ENCODE measurements around the gene ADAMTS16. TPM values are rescaled to one million over a fixed set of nuclear protein-coding genes. Genes with fewer than 3 reads are reported as not detected.

ADAMTS16 gene
- total RNA-seq, 1 experiment from 2014 or later = 30.1 TPM

DNA sequence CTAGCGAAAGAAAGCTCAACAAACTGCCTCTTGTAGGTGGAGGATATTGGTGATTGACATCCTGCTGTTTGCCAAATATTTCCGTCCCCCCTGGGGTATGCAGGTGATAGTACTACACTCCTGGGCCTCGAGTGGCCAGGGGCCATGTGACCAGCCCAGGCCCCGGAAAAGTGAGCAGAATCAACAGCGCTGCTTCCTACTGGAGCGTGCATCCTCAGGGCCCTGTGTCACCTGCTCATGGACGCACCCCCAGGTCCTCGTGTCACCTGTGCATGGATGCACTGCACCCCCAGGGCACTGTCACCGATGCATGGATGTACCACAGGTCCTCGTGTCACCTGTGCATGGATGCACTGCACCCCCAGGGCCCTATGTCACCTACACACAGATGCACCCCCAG is 43.8 kb downstream of the ADAMTS16 start:
- peaks cover 86% of the 10 kb centered on the region for H3K4me1 Mint-ChIP-seq
- no peaks in the 10 kb centered on the region for H3K27me3 Mint-ChIP-seq (ENCODE audit: low read depth)
- CTCF ChIA-PET = no interaction called here
- H3K9me3 Mint-ChIP-seq = no peaks in the 10 kb centered on the region
- DNase-seq (ENCODE audit: low spot score) (no peak), ATAC-seq (0 out of 2 replicates have a peak, but pooled peaks have one; percentile 1)
- peak overlapping the region; percentile 52; the same call in 1 of the 2 replicates for H3K4me3 Mint-ChIP-seq
- POLR2A ChIA-PET = no interaction called here
- TF ChIP-seq, protein P1, sequence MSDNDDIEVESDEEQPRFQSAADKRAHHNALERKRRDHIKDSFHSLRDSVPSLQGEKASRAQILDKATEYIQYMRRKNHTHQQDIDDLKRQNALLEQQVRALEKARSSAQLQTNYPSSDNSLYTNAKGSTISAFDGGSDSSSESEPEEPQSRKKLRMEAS (CRISPR knock-in tag; IDR thresholded peaks at IDR 0.05) = peak; percentile 88
- TF ChIP-seq ZNF416 (CRISPR knock-in tag; IDR thresholded peaks at IDR 0.05) (no peak), ZNF671 (CRISPR knock-in tag; IDR thresholded peaks at IDR 0.05) (no peak), ZBTB21 (CRISPR knock-in tag; IDR thresholded peaks at IDR 0.05; ENCODE audit: borderline replicate concordance) (no peak), ZNF425 (CRISPR knock-in tag; conservative IDR thresholded peaks at IDR 0.05) (peak; percentile 46; the same call in 1 of the 2 replicates), USF1 (CRISPR knock-in tag; IDR thresholded peaks at IDR 0.05) (peak; percentile 76), TEAD1 (CRISPR knock-in tag; IDR thresholded peaks at IDR 0.05) (0 out of 2 replicates have a peak, but pooled peaks have one; percentile 38), ETV6 (CRISPR knock-in tag; IDR thresholded peaks at IDR 0.05) (peak; percentile 66; the same call in 1 of the 2 replicates), TCF7 (CRISPR knock-in tag; IDR thresholded peaks at IDR 0.05; ENCODE audit: low read depth) (no peak), ZNF138 (CRISPR knock-in tag; conservative IDR thresholded peaks at IDR 0.05) (peak; percentile 23; the same call in 1 of the 2 replicates)
- TF ChIP-seq, protein P2, sequence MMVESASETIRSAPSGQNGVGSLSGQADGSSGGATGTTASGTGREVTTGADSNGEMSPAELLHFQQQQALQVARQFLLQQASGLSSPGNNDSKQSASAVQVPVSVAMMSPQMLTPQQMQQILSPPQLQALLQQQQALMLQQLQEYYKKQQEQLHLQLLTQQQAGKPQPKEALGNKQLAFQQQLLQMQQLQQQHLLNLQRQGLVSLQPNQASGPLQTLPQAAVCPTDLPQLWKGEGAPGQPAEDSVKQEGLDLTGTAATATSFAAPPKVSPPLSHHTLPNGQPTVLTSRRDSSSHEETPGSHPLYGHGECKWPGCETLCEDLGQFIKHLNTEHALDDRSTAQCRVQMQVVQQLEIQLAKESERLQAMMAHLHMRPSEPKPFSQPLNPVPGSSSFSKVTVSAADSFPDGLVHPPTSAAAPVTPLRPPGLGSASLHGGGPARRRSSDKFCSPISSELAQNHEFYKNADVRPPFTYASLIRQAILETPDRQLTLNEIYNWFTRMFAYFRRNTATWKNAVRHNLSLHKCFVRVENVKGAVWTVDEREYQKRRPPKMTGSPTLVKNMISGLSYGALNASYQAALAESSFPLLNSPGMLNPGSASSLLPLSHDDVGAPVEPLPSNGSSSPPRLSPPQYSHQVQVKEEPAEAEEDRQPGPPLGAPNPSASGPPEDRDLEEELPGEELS (CRISPR knock-in tag; IDR thresholded peaks at IDR 0.05) = peak; percentile 78; the same call in 1 of the 2 replicates
- TF ChIP-seq, protein P3, sequence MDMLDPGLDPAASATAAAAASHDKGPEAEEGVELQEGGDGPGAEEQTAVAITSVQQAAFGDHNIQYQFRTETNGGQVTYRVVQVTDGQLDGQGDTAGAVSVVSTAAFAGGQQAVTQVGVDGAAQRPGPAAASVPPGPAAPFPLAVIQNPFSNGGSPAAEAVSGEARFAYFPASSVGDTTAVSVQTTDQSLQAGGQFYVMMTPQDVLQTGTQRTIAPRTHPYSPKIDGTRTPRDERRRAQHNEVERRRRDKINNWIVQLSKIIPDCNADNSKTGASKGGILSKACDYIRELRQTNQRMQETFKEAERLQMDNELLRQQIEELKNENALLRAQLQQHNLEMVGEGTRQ (CRISPR knock-in tag; IDR thresholded peaks at IDR 0.05) = peak; percentile 88
- TF ChIP-seq, protein P4, sequence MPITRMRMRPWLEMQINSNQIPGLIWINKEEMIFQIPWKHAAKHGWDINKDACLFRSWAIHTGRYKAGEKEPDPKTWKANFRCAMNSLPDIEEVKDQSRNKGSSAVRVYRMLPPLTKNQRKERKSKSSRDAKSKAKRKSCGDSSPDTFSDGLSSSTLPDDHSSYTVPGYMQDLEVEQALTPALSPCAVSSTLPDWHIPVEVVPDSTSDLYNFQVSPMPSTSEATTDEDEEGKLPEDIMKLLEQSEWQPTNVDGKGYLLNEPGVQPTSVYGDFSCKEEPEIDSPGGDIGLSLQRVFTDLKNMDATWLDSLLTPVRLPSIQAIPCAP (CRISPR knock-in tag; IDR thresholded peaks at IDR 0.05) = 0 out of 2 replicates have a peak, but pooled peaks have one; percentile 42
- peaks cover 35% of the 10 kb centered on the region for H3K36me3 Mint-ChIP-seq
- H3K27ac Mint-ChIP-seq = peak overlapping the region; percentile 100

- TF ChIP-seq CBFB (CRISPR knock-in tag; IDR thresholded peaks at IDR 0.05; ENCODE audit: low read depth) = no peak
- no peak for TF ChIP-seq USF1 (CRISPR knock-in tag; IDR thresholded peaks at IDR 0.05)
- no peak for TF ChIP-seq ZNF396 (CRISPR knock-in tag; IDR thresholded peaks at IDR 0.05; ENCODE audit: borderline replicate concordance)
- TF ChIP-seq, protein P5, sequence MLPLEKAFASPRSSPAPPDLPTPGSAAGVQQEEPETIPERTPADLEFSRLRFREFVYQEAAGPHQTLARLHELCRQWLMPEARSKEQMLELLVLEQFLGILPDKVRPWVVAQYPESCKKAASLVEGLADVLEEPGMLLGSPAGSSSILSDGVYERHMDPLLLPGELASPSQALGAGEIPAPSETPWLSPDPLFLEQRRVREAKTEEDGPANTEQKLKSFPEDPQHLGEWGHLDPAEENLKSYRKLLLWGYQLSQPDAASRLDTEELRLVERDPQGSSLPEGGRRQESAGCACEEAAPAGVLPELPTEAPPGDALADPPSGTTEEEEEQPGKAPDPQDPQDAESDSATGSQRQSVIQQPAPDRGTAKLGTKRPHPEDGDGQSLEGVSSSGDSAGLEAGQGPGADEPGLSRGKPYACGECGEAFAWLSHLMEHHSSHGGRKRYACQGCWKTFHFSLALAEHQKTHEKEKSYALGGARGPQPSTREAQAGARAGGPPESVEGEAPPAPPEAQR (CRISPR knock-in tag; IDR thresholded peaks at IDR 0.05) = no peak
- TF ChIP-seq, protein P3 (CRISPR knock-in tag; IDR thresholded peaks at IDR 0.05) = no peak
- no peak for ATAC-seq
- peak overlapping the region; percentile 27; the same call in 1 of the 2 replicates for H3K27ac Mint-ChIP-seq
- H3K4me3 Mint-ChIP-seq = no peak overlapping the region
- CTCF ChIA-PET = no interaction called here
- no peak for DNase-seq (ENCODE audit: low spot score)
- H3K4me1 Mint-ChIP-seq = peaks cover 55% of the 10 kb centered on the region
- no peaks in the 10 kb centered on the region for H3K27me3 Mint-ChIP-seq (ENCODE audit: low read depth)
- peaks cover 70% of the 10 kb centered on the region for H3K36me3 Mint-ChIP-seq
- no peaks in the 10 kb centered on the region for H3K9me3 Mint-ChIP-seq
- POLR2A ChIA-PET = no interaction called here
Measured at GRCh38 chr5:5188376-5189050, 48.4 kb downstream of the ADAMTS16 start.

All from WTC11 (cell line).